Mucosa of rectum (tissue), 2 donors: ENCODE results near the gene GFI1B.

Experiments
- H3K27ac ChIP-seq, 2 donors: one replicate each; pipeline ENCODE4 v1.7.0; 2013; ENCODE audit warnings: inconsistent platforms in 2 of 2, low read depth in 2 of 2, low read length in 2 of 2
- H3K27me3 ChIP-seq, 2 donors: one replicate each; pipeline ENCODE4 v1.7.0; 2013; ENCODE audit warnings: low read length in 2 of 2; ENCODE audit not compliant: control insufficient read depth in 2 of 2, insufficient read depth in 2 of 2
- H3K36me3 ChIP-seq, 2 donors: one replicate each; pipeline ENCODE4 v1.7.0; 2013; ENCODE audit warnings: low read length in 2 of 2; ENCODE audit not compliant: control insufficient read depth in 2 of 2, insufficient read depth in 2 of 2
- H3K4me1 ChIP-seq, 2 donors: one replicate each; pipeline ENCODE4 v1.7.0; 2013; ENCODE audit warnings: low read length in 2 of 2, mild to moderate bottlenecking in 1 of 2; ENCODE audit not compliant: control insufficient read depth in 2 of 2, insufficient read depth in 2 of 2
- H3K4me3 ChIP-seq, 2 donors: one replicate each; pipeline ENCODE4 v1.7.0; 2013; ENCODE audit warnings: low read length in 2 of 2
- H3K9ac ChIP-seq, 2 donors: one replicate each; pipeline ENCODE4 v1.7.0; 2013; ENCODE audit warnings: low read length in 2 of 2, low read depth in 1 of 2, mild to moderate bottlenecking in 1 of 2
- H3K9me3 ChIP-seq, 2 donors: one replicate each; pipeline ENCODE4 v1.7.0; 2013; ENCODE audit warnings: low read length in 2 of 2; ENCODE audit not compliant: control insufficient read depth in 2 of 2
- donor health status: healthy.
- donor health status: Normal muscosa, but diverticular disease.

GFI1B gene

DNA sequence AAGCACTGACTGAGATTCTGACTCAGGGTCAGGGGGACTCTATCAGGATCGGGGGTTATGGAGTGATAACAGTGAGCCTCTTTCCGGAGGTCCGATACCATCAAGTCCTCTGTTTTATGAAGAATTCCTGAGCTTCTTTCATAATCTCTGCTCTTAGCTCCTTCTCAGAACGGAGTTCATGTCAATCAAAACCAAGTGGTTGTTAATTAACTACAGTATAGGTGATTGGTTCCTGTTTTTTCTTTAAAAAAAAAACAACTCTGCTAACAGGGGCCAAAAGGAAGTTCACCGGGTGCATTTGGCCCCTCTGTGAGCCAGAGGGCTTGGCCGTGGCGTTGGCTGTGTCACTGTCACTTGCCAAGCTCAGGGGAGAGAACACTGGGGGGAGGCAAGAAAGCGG, 4.0 kb downstream of the GFI1B start:
- Histone ChIP-seq H3K4me3 (no peak overlapping the region), H3K9ac (no peak overlapping the region), H3K27ac (no peak overlapping the region), H3K4me1 (peaks cover 4 to 6% of the 10 kb centered on the region in 2 donors), H3K36me3 (no peaks in the 10 kb centered on the region), H3K27me3 (peaks cover 24 to 33% of the 10 kb centered on the region in 2 donors), H3K9me3 (no peaks in the 10 kb centered on the region)

DNA sequence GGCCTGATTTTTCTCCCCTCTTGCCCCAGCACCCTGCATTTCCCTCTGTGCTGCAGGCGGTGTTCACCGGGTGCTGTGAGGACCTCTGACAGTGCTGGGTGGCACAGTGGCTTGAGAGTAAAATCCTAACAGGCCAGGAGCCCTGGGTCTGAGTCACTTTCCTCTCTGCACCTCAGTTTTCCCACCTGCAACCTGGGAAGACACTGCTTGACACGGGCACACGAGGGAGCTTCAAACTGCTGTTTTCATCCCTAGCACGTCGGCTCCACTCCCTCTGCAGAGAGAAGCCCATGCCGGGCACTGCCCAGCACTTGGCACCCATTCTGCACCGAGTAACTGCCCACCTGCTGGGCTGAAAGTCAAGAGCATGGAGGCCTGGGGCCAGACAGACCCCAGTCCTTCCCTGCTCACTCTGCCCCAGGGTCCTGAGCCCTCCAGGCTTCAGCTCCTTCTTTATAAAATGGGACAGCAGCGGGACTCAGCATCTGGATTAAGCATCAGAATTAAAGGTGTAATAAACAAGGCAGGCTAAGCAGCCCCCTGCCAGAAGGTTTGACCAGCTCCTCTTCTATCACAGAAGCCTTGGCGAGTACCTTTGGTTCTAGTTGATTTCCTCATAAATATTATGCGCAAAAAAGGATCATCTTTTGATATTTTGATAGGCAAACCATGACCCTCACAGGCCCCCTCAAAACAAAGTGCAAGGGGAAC, 5.2 kb downstream of the GFI1B start:
- Histone ChIP-seq H3K27me3 (peaks cover 22 to 36% of the 10 kb centered on the region in 2 donors), H3K4me1 (peaks cover 0 to 3% of the 10 kb centered on the region in 2 donors)

DNA sequence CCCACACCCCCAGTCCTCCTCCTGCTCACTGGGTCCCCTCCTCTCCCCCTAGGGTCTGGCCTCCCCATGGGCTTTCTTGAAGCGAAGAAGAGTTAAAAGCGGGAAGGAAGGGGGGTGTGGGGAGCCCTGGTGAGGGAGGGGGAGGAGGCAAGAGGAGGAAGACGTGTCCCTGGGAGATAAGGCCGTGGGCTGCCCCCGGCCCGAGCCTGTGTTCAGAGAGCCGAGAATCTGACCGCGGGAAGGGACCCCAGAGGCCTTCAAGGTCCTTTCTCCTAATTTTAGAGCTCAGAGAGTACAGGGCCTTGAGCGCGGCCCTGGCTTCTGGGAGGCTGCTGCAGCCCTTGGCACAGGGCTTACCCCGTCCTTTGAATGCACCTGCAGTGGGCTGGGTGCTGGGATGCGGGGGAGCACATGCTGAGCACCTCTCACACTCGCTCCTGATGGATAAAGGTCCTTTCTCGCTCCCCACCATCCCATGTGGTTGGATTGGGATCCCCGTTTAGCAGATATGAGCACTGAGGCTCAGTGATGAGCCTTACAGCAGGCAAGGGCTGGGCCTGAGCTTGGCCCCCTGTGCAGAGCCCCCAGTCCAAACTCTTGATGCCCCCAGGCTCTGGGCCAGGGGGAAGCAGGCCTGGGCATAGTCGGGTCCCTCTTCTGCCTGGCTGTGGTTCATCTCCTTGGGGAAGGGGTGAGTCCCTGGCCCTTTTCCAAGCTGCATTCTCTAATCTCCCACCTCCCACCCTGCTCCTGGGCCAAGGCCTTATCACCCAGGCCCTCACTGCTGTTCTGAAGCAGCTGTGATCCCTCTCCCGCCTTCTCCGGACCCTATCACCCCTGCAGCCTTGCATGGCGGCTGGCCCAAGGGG, 5.9 kb downstream of the GFI1B start:
- Histone ChIP-seq H3K36me3 (no peaks in the 10 kb centered on the region), H3K9ac (no peak overlapping the region), H3K4me3 (no peak overlapping the region), H3K9me3 (no peaks in the 10 kb centered on the region), H3K4me1 (no peaks in the 10 kb centered on the region), H3K27me3 (peaks cover 20 to 30% of the 10 kb centered on the region in 2 donors), H3K27ac (no peak overlapping the region)

More for the DNA sequence above, 5.2 kb downstream of the GFI1B start:
- Histone ChIP-seq H3K9me3 (no peaks in the 10 kb centered on the region), H3K9ac (no peak overlapping the region), H3K4me3 (no peak overlapping the region), H3K36me3 (no peaks in the 10 kb centered on the region), H3K27ac (no peak overlapping the region)

DNA sequence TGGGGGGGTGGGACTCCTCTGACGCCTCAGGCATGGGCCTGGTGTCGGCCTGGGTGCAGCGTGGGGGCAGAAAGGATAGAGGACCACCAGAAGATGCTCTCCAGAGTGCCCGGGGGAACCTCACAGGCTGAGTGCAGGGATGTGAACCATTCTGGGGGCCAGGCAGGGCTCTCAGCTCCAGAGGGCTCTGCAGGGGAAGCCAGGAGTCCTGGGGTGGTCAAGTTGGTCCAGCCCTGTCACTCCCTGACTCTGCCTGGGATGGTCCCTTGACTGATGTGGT, 6.5 kb downstream of the GFI1B start:
- H3K36me3 ChIP-seq: no peaks in the 10 kb centered on the region
- no peaks in the 10 kb centered on the region for H3K4me1 ChIP-seq
- no peak overlapping the region for H3K27ac ChIP-seq
- no peak overlapping the region for H3K9ac ChIP-seq
- H3K9me3 ChIP-seq: no peaks in the 10 kb centered on the region
- no peak overlapping the region for H3K4me3 ChIP-seq
- H3K27me3 ChIP-seq: peaks cover 15 to 26% of the 10 kb centered on the region in 2 donors

- Histone ChIP-seq H3K4me1 (no peaks in the 10 kb centered on the region), H3K36me3 (no peaks in the 10 kb centered on the region)
Measured at GRCh38 chr9:132985489-132985888, 7.0 kb downstream of the GFI1B start.

GRCh38 chr9:132986114-132986513, 7.6 kb downstream of the GFI1B start:
- Histone ChIP-seq H3K9ac (no peak overlapping the region), H3K9me3 (no peaks in the 10 kb centered on the region), H3K27ac (no peak overlapping the region), H3K27me3 (peaks cover 16 to 21% of the 10 kb centered on the region in 2 donors), H3K4me1 (no peaks in the 10 kb centered on the region), H3K4me3 (no peak overlapping the region), H3K36me3 (no peaks in the 10 kb centered on the region)

More at GRCh38 chr9:132985489-132985888, 7.0 kb downstream of the GFI1B start:
- H3K9me3 ChIP-seq: no peaks in the 10 kb centered on the region
- H3K27me3 ChIP-seq: peaks cover 15 to 21% of the 10 kb centered on the region in 2 donors
- no peak overlapping the region for H3K9ac ChIP-seq
- H3K27ac ChIP-seq: no peak overlapping the region
- H3K4me3 ChIP-seq: no peak overlapping the region

DNA sequence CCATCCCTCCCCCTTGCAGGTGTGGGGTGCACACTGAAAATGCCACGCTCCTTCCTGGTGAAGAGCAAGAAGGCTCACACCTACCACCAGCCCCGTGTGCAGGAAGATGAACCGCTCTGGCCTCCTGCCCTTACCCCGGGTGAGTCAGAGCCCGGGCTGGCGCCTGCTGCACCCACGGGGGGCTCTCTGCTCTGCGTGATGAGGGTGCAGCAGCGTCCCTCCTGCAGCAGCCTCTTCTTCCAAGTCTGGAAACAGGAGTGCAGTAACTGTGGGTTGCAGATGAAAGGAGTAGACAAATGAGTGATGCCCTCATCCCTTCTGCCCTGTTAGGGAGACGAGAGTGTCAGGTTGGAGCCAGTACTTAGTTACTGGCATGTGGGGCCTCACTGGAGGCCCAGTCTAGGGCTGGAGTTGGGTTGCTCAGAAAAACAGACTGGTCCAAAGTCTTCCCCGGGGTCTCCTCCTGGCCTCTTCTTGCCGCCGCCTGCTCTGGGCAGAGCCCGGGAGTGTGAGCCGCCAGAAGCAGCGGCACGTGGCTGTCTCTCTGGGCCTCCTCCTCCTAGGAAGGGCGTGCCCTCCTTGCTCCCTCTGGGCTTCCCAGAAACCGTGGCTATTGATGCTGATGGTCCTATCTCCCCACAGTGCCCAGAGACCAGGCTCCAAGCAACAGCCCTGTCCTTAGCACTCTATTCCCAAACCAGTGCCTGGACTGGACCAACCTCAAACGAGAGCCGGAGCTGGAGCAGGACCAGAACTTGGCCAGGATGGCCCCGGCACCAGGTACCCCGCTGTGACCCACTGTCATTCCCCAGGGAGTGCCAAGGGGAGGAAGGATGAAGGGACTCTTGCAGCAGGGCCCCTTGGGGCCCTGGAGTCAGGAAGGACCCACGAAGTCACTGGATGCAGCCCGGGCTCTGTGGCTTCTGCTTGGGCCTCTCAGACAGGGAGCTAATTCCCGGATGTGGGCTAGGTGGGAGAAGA, 8.4 kb downstream of the GFI1B start:
- no peak overlapping the region for H3K9ac ChIP-seq
- no peak overlapping the region for H3K4me3 ChIP-seq
- H3K36me3 ChIP-seq: no peaks in the 10 kb centered on the region
- no peaks in the 10 kb centered on the region for H3K9me3 ChIP-seq
- H3K4me1 ChIP-seq: no peaks in the 10 kb centered on the region
- peaks cover 24% of the 10 kb centered on the region in 2 donors for H3K27me3 ChIP-seq
- no peak overlapping the region for H3K27ac ChIP-seq

DNA sequence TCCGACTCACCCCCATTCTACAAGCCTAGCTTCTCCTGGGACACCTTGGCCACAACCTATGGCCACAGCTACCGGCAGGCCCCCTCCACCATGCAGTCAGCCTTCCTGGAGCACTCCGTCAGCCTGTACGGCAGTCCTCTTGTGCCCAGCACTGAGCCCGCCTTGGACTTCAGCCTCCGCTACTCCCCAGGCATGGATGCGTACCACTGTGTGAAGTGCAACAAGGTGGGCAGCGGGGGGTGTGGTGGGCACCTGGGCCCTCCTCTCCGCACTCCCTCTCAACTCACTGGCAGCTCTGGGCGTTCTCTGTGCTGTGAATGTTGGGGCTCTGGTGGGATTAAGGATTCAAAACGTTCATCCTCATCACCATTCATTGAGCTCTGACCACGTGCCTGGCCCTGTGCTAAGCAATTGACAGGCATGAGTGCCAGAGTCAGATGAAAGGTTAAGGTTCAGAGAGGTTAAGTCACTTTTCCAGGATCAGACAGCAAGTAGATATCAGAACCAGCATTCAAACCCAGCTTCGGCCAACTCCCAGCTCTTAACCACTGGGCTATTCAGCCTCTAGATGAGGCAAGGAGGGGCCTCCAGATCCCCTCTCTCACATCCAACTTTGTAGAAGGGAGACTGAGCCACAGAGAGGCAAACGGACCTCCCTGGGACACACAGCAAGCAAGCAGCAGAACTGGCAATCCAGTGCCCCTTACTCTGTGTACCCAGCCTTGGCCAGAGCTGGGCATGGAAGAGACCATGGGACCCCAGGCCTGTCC, 9.9 kb downstream of the GFI1B start:
- no peaks in the 10 kb centered on the region for H3K36me3 ChIP-seq

DNA sequence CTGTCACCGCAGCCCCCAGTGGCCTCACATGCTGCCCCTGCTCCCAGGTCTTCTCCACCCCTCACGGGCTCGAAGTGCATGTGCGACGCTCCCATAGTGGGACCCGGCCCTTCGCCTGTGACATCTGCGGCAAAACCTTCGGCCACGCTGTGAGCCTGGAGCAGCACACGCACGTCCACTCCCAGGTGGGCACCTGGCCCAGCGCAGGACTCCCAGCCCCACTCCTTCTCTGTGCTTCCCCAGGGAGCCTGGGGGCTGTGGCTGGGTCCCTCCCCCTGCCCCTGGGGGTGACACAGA, 10.5 kb downstream of the GFI1B start:
- Histone ChIP-seq H3K36me3 (no peaks in the 10 kb centered on the region), H3K4me3 (no peak overlapping the region), H3K9me3 (no peaks in the 10 kb centered on the region), H3K27ac (no peak overlapping the region), H3K4me1 (no peaks in the 10 kb centered on the region), H3K27me3 (peaks cover 31 to 35% of the 10 kb centered on the region in 2 donors), H3K9ac (no peak overlapping the region)

More for the DNA sequence above, 9.9 kb downstream of the GFI1B start:
- H3K27me3 ChIP-seq: peaks cover 26 to 33% of the 10 kb centered on the region in 2 donors
- no peaks in the 10 kb centered on the region for H3K9me3 ChIP-seq
- H3K9ac ChIP-seq: no peak overlapping the region
- no peak overlapping the region for H3K4me3 ChIP-seq
- H3K27ac ChIP-seq: no peak overlapping the region
- no peaks in the 10 kb centered on the region for H3K4me1 ChIP-seq
